ENCODE results near the gene PRKCA.

DNA sequence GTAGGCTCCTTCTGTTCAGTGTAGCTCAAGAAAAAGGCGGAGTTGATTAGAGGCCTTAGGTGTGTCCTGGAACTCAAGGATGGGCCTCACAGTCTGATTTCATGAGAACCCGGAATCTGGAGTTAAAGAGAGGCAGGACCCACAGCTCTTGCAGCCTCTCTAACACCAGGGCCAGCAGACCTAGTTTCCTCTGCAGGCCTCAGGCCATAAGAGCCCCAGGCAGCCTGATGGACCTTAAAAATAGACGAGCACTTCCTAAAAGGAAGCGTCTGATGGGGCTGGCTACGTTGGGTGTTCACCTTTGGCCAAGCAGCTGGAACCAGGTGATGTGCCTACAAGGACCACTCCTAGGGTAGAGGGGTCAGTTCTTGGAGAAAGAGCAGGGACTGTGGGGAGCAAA, 540.1 kb downstream of the PRKCA start:
- TF ChIP-seq, protein P1, sequence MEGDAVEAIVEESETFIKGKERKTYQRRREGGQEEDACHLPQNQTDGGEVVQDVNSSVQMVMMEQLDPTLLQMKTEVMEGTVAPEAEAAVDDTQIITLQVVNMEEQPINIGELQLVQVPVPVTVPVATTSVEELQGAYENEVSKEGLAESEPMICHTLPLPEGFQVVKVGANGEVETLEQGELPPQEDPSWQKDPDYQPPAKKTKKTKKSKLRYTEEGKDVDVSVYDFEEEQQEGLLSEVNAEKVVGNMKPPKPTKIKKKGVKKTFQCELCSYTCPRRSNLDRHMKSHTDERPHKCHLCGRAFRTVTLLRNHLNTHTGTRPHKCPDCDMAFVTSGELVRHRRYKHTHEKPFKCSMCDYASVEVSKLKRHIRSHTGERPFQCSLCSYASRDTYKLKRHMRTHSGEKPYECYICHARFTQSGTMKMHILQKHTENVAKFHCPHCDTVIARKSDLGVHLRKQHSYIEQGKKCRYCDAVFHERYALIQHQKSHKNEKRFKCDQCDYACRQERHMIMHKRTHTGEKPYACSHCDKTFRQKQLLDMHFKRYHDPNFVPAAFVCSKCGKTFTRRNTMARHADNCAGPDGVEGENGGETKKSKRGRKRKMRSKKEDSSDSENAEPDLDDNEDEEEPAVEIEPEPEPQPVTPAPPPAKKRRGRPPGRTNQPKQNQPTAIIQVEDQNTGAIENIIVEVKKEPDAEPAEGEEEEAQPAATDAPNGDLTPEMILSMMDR (IDR thresholded peaks at IDR 0.05; ENCODE audit: insufficient read depth, low read length): no peak
- TF ChIP-seq POLR2AphosphoS5 (IDR thresholded peaks at IDR 0.05; ENCODE audit: low read depth) (no peak), SPI1 (IDR thresholded peaks at IDR 0.05; ENCODE audit: borderline replicate concordance, low read depth) (no peak)

Data from HL-60 (cell line).